HG03354 (cell line): ENCODE data around the gene ERAS.
"Not testable (repeated sequence)": the region's sequence is repeated elsewhere in the genome, so short reads cannot be mapped to it uniquely, and the experiment has no call there.

Source experiments
- ATAC-seq: cut with Tn5 transposase; IDR thresholded peaks from one replicate; pipeline ENCODE4 v1.9.1; 2021; ENCODE audit warnings: mild to moderate bottlenecking; ENCODE audit not compliant: unreplicated experiment, poor library complexity, severe bottlenecking

Gene ERAS

DNA sequence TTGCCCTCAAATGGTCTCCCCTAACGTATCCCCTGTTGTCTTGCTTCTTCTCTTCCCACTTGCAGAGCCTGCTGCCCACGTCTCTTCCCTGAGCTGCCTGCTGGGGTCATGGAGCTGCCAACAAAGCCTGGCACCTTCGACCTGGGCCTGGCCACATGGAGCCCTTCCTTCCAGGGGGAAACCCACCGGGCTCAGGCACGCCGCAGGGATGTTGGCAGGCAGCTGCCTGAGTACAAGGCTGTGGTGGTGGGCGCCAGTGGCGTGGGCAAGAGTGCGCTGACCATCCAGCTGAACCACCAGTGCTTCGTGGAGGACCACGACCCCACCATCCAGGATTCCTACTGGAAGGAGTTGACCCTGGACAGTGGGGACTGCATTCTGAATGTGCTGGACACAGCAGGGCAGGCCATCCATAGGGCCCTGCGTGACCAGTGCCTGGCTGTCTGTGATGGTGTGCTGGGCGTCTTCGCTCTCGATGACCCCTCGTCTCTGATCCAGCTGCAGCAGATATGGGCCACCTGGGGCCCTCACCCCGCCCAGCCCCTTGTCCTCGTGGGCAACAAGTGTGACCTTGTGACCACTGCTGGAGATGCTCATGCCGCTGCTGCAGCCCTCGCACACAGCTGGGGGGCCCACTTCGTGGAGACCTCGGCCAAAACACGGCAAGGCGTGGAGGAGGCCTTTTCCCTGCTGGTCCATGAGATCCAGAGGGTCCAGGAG lies 2.9 kb downstream of the ERAS start:
- no peak for ATAC-seq

DNA sequence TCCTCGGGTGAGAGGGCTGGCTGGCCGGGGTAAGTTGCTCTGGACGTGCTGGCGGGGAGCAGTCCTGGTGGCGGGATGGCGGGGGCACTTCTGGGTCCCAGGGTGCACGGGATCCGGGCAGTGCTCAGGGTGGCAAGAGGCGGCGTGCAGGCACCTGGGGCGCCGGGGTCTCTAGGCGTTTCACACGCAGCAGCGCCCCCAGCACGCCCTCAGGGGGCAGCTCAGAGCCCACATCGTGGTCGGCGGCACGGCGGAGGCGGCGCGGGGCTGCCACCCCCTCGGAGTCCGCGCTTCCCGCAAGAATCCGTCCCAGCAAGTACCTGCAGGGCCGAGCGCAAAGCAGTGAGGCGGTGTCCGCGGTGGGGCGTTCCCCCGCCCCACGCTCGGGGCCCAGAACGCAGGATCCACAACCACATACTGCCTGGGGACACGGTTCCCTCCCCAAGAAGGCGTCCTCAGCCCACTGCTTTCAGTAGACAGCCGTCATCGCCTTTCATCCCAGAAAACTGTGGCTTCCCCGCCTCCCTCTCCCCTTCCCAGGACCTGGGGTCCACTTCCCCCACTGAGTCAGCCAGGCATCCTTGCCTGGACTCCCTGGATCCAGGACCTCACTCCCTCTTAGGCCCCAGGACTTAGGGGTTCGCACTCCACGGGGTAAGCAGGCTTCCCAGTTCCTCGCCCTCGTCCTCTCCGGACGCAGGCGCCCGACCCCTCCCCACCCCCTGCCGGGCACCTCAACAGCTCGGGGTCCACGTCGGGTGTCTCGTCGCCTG lies 5.0 kb downstream of the ERAS start:
- no peak for ATAC-seq

DNA sequence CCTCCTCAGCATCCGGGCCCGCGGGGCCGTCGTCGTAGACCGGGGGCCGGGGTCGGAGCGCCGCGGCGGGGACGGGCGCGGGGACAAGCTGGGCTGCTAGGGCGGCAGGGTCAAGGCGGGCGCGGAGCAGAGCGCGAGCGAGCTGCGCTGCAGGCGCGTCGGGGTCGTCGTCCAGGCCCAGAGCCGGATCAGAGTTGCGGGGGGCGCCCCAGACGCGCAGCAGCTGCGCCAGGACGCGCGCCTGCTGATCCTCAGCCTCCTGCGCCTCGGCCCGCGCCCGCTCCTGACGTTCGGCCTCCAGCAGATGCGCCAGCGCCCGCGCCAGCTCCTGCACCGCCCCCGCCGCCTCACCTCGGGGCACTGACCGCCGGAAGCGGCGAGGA lies 5.6 kb downstream of the ERAS start:
- no peak for ATAC-seq

DNA sequence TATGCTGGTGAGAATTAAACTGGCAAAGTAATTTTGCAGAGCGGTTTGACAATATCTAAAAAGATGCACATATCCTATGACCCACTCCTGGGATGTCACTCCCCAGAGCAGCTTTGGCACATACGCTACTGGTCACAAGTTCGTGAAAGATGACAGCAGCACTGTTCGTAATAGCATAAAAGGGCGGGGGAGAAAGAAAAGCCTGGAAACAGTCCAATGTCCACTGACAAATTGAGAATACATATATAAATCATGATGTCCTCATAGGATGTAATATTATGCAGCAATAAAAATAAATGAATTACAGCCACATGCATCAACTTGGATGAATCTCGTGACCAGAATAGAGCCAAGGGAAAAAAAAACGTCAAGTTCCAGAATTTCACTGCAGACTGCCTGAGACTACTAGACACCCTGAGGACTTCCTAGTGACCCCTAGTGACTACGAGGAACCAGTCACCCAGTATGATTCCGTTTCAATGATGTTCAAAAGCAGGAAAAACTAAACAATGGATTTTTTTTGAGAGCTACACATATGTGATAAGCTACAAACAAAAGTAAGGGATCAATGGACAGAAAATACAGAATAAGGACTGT lies 7.3 kb downstream of the ERAS start:
- no peak for ATAC-seq

GRCh38 chrX:48834383-48834709 lies 8.0 kb downstream of the ERAS start:
- ATAC-seq, result no peak

GRCh38 chrX:48835524-48836329 lies 9.4 kb downstream of the ERAS start, which contains the start of gene PCSK1N:
Gene PCSK1N (minus strand): TSS chrX:48835610. CDS start chrX:48835532, 78 bp downstream.
- no peak for ATAC-seq

- no peak for ATAC-seq
These were observed 13.4 kb downstream of the ERAS start for GRCh38 chrX:48839686-48840085.

DNA sequence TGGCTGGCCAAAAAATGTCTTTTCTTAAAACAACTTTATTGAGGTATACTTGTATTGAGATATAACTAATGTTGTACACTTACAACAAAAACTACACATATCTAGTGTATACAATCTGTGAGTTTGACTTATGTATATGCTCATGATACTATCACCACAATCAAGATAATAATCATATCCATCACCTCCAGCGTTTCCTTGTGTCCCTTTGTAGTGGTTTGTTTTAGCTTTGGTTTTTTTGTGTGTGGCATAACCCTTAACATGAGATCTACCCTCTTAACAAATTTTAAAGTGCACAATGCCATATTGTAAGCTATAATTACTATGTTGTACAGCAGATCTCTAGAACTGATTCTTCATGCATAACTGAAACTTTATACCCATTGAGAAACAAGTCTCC lies 22.5 kb downstream of the ERAS start:
- ATAC-seq, result no peak

DNA sequence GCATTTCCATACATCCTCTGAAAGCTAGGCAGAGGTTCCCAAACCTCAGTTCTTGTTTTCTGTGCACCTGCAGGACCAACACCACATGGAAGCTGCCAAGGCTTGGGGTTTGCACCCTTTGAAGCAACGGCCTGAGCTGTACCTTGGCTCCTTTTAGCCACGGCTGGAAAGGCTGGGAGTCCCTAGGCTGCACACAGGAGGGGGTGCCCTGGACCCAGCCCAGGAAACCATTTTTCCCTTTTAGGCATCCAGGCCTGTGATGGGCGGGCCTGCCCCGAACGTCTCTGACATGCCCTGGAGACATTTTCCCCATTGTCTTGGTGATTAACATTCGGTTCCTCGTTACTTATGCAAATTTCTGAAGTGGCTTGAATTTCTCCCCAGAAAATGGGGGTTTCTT lies 26.5 kb downstream of the ERAS start:
- ATAC-seq, result no peak

- not testable (repeated sequence) for ATAC-seq
These were observed 27.2 kb downstream of the ERAS start for GRCh38 chrX:48853494-48853893.

DNA sequence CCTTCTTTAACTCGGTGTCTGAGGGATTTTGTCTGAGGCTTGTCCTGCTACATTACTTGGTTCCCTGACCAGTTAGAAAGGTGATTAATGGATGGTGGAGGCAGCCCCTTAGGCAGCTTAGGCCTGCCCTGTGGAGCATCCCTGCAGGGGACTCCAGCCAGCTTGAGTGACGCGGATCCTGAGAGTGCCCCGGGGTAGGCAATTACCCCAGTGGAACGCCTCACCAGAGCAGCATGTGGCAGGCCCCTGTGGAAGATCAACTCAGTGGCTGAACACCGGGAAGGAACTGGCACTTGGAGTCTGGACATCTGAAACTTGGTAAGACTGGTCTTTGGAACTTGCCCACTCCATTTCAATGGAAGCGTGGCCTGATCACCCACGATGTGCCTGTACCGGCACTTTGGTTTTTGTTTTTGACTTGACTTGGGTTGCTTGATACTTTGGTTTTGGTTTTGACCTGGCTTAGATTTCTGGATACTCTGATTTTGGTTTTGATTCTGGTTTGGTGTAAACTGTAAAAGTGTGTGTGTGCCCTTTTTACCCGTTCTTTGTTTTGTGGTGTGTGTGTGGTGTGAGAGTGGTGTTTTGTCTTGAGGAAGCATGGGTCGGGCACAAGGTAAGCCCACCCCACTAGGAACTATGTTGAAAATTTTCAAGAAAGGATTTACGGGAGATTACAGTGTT lies 27.9 kb downstream of the ERAS start:
- not testable (repeated sequence) for ATAC-seq

GRCh38 chrX:48854898-48855297 lies 28.6 kb downstream of the ERAS start:
- no peak for ATAC-seq

DNA sequence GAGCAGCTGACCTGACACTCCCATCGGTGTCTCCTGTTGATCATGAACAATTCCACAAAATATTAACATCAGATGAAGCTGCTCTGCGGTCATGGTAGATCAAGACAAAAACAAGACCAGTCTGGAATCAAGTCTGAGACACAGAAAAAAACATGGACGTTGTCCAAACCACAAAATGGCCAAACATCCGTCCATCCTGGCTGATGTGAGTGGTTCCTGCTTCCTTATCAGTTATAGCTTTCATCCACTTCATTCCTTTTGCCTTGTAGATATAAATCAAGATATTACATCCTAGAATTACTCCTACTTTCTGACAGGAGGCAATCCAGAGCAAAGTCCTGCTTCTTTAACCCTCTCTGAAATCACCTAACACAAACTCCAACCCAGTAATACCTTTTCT lies 37.9 kb downstream of the ERAS start:
- ATAC-seq, result no peak

DNA sequence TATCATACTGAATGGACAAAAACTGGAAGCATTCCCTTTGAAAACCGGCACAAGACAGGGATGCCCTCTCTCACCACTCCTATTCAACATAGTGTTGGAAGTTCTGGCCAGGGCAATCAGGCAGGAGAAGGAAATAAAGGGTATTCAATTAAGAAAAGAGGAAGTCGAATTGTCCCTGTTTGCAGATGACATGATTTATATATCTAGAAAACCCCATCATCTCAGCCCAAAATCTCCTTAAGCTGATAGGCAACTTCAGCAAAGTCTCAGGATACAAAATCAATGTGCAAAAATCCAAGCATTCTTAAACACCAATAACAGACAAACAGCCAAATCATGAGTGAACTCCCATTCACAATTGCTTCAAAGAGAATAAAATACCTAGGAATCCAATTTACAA lies 45.7 kb downstream of the ERAS start:
- ATAC-seq, result not testable (repeated sequence)

DNA sequence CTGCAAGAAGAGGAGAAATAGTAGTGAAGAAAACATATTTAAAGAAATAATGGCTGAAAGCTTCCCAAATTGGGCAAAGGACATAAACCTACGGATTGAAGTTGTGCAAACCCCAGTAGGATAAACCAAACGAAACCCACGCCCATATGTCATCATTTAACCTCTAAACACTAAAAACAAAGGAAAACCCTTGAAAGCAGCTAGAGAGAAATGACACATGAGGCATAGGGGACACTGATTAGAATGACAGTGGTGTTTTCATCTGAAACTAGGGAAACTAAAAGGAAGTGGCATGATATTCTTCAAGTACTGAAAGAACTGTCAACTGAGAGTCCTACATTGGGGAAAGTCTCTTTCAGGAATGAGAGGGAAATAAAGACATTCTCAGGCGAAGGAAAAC lies 50.6 kb downstream of the ERAS start:
- ATAC-seq, result not testable (repeated sequence)
